CD4-positive, alpha-beta T cell treated with Interferon gamma for 1 hour (primary cell): ENCODE measurements around the gene ZNF394.
"Not testable (repeated sequence)": the region's sequence is repeated elsewhere in the genome, so short reads cannot be mapped to it uniquely, and the experiment has no call there.

Experiments
- DNase-seq: peaks from one replicate; pipeline ENCODE4 v3.0.0-alpha.2; 2020

ZNF394 gene

DNA sequence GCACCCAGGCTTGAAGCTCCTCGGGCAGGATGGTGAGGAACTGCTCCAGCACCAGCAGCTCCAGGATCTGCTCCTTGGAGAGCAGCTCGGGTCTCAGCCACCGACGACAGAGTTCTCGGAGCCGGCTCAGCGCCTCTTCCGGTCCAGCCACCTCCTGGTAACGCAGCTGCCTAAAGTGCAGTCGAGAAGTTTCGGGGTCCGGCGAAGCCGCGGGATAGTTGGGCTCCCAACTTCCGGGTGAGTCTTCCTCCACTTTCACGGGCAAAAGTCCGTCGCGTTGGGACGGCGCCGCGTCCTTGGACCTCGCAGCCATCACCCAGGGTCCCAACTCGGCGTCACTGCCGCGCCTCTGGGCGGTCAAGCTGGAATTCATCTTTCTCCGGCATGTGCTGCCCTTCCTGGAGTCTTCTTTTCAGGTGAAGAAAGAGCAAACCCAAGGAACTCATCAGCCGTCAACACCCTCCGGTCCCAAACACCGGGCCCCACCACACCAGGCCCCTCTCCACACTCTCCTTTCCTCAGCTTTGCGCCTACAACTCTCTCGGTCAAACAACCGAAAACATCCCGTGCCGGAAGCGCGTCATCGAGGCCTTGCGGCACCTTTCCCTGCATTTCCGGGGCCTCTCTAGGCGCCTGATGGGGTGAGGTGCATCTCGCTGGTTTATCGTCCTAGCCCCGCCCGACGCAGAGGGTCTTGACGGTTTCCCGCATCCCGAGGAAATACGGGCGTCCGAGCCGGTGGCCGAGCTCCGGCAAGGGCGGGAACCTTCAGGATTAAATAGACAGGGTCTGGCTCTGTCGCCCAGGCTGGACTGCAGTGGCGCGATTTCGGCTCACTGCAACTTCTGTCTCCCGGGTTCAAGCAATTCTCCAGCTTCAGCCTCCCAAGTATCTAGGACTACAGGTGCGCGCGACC is at the start of gene ZNF394:
Gene ZNF394 (minus strand): TSS at position 561 of the 916 bp plus-strand sequence. CDS start 188 bp downstream, at position 373.
- DNase-seq = peak; percentile 89

DNA sequence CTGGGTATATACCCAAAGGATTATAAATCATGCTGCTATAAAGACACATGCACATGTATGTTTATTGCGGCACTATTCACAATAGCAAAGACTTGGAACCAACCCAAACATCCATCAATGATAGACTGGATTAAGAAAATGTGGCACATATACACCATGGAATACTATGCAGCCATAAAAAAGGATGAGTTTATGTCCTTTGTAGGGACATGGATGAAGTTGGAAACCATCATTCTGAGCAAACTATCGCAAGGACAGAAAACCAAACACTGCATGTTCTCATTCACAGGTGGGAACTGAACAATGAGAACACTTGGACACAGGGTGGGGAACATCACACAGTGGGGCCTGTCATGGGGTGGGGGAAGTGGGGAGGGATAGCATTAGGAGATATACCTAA is 49.5 kb upstream of the ZNF394 start:
- DNase-seq = not testable (repeated sequence)

DNA sequence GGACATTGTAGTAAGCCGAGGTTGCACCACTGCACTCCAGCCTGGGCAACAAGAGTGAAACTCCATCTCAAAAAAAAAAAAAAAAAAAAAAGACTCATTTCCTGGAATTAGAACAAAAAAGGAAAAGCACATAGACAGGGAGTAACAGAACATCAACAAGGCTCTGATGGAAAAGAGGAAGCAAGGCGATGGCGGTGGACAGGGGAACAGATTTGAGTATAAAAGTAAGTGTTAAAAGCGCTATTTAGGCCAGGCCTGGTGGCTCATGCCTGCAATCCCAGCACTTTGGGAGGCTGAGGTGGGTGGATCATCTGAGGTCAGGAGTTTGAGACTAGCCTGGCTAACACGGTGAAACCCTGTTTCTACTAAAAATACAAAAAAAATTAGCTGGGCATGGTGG is 45.2 kb upstream of the ZNF394 start:
- DNase-seq = not testable (repeated sequence)

DNA sequence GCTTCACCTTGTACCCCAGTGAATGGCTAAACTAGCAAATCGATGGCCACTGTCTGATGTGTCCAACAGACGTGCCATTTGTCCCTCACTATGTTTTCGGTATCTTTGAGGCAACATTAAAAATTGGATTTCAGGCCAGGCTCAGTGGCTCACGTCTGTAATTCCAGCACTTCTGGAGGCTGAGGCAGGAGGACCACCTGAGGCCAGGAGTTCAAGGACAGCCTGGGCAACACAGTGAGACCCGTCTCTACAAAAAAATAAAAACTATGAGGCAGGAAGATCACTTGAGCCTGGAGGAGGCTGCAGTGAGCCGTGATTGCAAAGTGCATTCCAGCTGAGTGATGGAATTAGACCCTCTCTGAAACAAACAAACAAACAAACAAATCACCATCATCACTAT is 43.8 kb upstream of the ZNF394 start:
- no peak for DNase-seq

DNA sequence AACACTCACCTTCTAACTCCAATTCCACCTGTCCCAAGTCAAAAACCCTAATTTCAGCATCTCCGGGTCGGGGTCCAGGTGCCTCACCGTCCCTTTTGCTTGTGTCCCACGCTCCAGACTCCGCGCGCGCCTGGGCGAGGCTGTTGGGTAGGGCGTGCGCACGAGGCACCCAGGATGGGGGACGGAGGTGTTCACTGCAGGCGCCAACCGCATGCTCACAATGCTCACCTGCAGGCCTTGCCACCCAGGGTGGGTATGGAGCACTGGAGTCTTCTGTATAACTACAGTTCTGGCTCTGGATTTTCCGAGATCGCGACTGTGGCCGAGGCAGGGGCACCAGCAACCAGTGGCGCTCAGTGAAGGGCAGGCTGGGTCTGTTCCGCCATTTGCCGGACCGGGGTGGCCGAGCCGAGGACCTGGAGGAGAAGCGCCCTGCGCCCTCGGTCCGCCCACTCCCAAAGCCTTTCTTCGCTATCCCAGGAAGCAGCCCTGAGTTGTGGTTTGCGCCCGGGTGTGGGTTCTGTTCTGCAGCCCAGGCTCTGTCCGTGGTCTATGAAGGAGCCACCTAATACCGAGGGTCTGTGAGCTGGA is 43.1 kb upstream of the ZNF394 start:
- no peak for DNase-seq

DNA sequence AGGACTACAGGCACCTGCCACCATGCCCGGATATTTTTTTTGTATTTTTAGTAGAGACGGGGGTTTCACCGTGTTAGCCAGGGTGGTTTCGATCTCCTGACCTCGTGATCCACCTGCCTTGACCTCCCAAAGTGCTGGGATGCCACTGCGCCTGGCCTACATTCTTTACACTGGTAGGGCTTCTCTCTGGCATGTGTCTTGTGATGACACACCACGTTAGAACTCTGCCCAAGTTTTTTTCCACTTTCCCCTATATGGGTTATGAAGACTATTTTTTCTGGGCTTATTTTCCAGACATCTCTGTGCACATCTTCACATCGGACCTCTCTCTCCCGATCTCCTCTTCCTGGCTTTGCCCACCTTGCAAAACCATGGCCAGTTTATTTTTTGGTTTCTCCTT is 41.1 kb upstream of the ZNF394 start:
- DNase-seq = no peak

DNA sequence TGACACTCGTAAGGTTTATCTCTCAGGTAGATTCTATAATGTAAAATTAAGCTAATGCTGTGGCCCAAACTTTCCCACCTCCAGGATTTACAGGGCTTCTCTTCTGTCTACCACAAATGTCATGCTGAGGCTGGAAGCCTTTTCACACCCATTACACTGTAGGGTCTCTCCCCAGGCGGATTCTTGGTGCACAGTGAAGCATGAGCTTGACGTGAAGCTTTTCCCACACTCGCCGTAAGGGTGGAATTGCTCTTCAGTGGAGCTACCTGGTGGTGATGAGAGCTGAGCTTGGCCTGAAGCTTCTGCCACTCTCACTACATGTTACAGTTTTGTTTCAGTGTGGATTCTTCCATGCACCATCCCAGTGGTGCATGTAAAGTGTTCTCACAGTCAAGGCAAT is 40.5 kb upstream of the ZNF394 start:
- DNase-seq = no peak

DNA sequence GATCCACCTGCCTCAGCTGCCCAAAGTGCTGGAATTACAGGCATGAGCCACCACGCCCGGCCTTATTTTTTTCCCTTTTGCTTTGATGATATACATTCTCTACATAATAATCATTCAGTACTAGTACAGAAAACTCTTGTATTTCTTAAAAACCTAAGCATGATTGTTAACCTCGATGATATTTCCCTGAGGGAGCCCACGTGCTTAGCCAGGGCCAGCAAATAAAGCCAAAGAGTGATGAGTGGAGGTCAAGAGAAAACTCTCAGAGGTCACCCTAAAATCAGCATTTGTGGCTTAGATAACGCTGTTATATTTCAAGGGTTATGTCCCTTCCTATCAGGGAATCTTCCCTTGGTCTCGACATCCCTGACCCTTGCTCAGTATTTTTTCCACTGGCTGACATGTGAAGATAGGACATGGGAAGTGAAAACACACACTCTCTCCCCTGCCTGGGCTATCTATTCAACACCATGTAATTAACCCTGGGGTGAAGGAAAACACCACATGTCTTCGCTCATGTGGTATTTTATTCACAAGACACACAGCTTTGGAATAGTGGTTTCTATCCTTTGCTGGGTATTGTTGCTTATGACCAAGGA is 39.2 kb upstream of the ZNF394 start:
- no peak for DNase-seq

DNA sequence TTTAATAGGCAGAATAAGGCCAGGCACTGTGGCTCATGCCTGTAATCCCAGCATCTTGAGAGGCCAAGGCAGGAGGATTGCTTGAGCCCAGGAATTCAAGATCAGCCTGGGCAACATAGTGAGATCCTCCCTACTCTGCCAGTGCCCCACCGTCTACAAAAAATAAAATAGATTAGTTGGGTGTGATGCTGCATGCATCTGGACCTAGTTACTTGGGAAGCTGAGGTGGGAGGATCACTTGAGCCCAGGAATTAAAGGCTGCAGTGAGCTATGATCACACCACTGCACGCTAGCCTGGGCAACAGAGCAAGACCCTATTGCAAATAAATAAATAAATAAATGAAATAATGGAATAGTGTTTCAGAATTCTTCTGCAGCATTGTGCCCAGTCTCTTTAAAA is 35.6 kb upstream of the ZNF394 start:
- DNase-seq = no peak

DNA sequence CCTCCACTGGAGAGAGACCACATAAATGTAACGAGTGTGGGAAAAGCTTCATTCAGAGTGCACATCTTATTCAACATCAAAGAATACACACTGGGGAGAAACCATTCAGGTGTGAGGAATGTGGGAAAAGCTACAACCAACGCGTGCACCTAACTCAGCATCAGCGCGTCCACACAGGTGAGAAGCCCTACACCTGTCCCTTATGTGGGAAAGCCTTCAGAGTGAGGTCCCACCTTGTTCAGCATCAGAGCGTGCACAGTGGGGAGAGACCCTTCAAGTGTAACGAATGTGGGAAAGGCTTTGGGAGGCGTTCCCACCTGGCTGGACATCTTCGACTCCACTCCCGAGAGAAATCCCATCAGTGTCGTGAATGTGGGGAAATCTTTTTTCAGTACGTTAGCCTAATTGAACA is 31.3 kb upstream of the ZNF394 start:
- no peak for DNase-seq

DNA sequence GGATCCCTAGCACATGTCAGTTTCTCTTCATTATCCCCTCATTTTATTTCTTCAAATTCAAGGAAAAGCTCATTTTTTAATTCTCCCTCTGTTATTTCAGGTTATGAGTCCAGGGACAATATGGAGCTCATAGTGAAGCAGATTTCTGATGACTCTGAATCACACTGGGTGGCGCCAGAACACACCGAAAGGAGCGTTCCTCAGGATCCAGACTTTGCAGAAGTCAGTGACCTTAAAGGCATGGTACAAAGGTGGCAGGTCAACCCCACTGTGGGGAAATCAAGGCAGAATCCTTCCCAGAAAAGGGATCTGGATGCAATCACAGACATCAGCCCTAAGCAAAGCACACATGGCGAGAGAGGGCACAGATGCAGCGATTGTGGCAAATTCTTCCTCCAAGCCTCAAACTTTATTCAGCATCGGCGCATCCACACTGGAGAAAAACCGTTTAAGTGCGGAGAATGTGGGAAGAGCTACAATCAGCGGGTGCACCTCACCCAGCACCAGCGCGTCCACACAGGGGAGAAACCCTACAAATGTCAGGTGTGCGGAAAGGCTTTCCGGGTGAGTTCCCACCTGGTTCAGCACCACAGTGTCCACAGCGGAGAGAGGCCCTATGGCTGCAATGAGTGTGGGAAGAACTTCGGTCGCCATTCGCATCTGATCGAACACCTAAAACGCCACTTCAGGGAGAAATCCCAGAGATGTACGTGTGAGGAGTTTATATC is 25.8 kb upstream of the ZNF394 start:
- no peak for DNase-seq

DNA sequence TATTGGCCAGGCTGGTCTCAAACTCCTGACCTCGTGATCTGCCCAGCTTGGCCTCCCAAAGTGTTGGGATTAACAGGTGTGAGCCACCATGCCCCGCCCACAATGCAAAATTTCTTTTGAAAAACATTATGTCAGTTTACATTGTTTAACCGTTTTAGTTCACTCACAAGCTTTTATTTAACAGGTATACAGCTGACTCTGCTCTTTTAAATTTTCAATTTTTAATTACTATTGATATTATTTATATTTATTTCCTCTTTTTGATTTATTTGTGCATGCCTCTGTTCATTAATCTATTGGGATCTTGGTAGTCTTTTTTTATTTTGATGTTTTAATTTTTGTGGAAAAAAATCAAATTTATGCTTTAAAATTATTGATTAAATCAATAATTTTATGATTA is 21.3 kb upstream of the ZNF394 start:
- DNase-seq = no peak

DNA sequence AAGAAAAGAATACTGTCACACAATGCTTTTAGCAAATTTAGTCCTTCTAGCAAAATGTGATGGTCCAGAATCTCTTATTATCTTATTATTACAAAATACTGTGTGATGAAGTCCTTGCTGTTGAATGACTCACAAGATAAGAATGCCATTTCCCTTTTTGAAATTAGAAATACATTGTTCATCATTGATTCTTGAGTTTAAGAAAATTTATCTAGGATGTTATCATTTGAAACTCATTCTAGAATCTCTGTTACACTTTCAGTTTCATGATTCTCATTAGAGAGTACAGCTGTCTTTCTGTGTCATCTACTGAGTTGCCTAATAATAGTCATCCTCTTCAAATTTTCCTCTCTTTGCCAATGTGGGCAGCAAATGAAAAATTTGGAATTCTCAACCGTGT is 14.0 kb upstream of the ZNF394 start:
- no peak for DNase-seq

DNA sequence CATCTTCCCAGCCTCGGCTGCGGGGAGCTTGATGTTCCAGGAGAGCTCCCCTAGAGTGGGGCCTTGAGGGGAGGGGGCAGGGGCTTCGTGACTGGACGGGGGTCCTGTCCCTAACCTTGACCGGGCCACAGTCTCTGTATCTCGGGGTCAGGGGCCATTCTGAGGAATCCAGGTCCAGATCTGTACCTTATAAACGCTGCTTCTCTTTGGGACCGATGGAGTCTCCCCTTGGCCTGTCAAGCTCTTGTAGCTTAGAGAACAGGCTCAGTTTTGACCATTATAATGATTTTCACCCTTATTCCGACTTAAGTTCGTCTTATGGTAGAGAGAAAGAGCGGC is 5.2 kb upstream of the ZNF394 start:
- DNase-seq = no peak

DNA sequence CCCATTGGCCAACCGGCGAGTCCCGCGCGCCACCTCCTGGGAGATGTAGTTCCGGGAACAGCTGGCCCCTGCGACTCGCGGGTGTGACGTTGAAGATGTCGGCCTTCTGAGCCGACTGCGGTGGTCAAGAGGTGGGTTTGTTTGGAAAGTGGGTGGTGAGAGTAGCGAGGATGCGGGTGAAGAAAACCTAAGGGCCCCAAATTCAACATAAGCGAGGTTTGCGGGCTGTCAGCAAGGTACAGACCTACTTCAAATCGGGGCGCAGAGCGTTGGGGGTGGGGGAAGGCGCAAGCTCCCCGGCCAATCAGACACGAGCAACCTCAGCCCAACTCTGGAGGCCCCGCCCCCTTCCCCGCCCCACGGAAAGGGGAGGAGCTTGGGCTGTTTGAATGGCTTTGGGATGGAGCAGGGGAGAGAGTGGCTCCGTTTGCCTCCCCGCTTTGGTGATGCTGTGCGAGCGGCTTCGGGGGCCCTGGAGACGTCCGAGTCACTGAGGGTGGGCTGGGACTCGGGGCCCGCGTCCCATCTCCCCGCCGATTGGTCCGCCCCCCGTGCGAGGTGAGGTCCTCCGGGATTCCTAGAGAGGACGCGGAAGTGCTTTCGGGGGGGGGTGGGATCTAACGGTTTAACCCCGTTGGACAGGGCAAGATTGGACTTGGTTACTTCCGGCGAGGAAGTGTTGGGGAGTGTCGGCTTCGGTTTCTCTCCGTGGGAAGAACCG is 4.7 kb upstream of the ZNF394 start, which contains the start of gene ZKSCAN5:
Gene ZKSCAN5 (plus strand): TSS at position 60 of the 721 bp plus-strand sequence. CDS start 1,383 bp downstream, outside the sequence.
- peak; percentile 95 for DNase-seq

DNA sequence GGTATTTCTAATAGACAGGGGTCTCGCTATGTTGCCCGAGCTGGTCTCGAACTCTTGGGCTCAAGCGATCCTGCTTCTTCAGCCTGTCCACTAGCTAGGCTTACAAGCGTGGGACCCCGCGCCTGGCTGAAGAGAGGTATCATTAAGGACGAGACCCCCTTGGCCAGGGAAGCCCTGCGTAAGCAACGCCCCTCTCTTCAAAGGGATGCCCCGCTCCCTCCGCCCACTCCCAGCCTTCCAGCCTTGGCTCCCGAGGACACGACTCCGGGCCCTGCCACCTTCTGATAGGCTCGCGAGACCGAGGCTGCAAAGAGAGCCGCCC is 4.2 kb upstream of the ZNF394 start:
- DNase-seq = no peak

DNA sequence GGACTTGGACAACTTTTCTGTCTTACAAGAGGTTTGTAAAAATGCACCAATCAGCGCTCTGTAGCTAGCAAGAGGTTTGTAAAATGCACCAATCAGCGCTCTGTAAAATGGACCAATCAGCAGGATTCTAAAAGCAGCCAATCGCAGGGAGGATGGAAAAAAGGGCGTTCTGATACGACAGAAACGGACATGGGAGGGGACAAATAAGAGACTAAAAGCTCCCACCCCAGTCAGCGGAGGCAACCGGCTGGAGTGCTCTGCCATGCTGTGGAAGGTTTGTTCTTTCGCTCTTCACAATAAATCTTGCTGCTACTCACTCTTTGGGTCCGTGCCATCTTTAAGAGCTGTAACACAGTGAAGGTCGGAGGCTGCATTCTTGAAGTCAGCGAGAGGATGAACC is 1.2 kb upstream of the ZNF394 start:
- not testable (repeated sequence) for DNase-seq

DNA sequence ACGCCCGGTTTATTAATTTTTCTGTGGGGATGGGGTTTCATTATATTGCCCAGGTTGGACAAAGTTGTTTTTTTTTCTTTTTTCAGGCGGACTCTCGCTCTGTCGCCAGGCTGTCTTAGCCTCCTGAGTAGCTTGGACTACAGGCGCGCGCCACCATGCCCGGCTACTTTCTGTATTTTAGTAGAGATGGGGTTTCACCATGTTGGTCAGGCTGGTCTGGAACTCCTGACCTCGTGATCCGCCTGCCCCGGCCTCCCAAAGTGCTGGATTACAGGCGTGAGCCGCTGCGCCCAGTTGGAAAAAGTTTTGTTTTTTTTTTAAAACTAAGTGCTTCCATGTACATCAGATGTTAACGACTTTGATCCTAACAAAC is 542 bp upstream of the ZNF394 start:
- DNase-seq = no peak

DNA sequence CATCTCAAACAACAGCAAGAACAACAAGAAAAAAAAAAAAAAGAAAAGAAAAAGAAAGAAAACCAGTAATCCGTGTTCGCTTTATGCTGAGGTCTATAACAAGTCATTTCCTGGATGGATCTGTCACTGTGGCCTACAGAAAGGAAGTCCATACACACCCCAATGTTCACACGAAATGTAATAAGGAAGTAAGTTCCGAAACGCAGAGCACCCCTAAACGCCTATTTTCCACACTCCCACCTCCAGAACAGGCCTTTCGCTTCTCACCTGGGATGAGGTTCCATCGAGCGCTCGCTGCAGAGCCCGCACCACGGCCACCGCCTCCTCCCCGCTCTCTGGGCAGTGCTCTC is 735 bp downstream of the ZNF394 start:
- no peak for DNase-seq

DNA sequence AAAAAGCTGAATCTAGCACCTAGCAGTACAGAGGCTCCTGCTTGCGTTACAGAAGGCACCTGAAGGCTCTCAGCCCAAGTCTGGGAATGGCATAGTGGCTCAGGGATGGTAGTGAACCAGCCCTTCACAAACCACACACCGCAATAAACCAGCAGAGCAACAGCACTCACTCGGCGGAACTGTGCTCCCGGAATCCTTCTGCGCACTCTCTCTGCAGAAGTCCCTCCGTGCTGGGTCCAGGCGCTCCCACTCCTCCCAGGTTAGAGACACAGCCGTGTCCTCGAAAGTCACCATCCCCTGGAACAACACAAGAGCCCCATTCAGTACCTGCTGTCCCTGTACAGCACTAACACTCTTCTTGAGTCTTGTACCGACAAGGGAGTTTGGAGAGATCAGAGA is 1.5 kb downstream of the ZNF394 start:
- no peak for DNase-seq

DNA sequence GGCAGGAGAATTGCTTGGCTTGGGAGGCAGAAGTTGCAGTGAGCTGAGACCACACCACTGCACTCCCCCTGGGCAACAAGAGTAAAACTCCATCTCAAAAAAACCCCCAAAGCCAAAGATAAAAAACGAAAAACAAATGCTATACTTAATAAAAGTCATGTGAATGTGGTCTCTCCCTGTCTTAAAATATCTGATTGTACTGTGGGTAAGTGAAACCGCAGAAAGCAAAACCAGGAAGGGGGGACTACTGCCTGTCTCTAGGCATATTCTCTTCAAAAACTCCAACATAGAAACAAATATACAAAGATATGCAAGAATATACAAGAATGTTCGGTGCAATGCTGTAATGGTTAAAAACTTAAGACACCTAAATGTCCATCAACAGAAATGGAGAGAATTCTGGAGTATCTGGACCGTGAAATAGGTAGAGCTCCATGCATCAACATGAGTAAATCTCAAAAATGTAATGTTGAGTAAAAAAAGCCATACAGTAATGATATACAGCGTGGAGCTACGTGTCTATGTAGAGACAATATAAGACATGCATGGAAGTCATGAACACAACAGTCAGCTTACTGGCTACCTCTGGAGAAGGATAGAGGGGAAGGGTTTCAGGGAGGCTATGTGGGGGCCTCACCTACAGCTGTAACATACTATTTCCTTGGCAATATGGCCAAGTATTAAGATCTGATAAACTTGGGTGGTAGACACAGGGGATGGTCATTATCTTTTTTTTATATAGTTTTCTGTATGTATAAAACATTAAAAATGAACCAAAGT is 2.1 kb downstream of the ZNF394 start:
- DNase-seq = no peak

DNA sequence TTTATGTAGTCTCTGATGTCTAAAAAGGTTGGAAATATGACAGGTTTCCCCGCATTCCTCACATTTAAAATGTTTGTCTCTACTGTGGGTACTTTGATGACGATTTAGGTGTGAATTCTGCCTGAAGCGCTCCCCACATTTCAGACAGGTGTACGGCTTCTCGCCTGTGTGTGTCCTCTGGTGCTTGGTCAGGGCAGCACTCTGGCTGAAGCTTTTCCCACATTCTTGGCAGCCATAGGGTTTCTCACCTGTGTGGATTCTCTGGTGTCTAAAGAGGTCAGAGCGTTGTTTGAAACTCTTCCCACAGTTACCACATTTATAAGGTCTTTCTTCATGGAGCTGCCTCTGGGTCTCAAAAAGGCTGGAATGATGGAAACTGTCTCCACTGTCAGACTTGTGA is 6.3 kb downstream of the ZNF394 start:
- DNase-seq = no peak
